GM18526 (cell line): ENCODE measurements around the gene HEMK1.

Experiments used
- POLR2A ChIP-seq: IDR thresholded peaks from 3 replicates; pipeline ENCODE4 v1.6.1; 2011; ENCODE audit not compliant: insufficient read length; ENCODE audit errors: extremely low read depth

HEMK1 gene

GRCh38 chr3:50537421-50538129, 31.7 kb upstream of the HEMK1 start:
- TF ChIP-seq POLR2A: no peak

- no peak for TF ChIP-seq POLR2A
These were observed 29.7 kb upstream of the HEMK1 start for GRCh38 chr3:50539356-50540286.

DNA sequence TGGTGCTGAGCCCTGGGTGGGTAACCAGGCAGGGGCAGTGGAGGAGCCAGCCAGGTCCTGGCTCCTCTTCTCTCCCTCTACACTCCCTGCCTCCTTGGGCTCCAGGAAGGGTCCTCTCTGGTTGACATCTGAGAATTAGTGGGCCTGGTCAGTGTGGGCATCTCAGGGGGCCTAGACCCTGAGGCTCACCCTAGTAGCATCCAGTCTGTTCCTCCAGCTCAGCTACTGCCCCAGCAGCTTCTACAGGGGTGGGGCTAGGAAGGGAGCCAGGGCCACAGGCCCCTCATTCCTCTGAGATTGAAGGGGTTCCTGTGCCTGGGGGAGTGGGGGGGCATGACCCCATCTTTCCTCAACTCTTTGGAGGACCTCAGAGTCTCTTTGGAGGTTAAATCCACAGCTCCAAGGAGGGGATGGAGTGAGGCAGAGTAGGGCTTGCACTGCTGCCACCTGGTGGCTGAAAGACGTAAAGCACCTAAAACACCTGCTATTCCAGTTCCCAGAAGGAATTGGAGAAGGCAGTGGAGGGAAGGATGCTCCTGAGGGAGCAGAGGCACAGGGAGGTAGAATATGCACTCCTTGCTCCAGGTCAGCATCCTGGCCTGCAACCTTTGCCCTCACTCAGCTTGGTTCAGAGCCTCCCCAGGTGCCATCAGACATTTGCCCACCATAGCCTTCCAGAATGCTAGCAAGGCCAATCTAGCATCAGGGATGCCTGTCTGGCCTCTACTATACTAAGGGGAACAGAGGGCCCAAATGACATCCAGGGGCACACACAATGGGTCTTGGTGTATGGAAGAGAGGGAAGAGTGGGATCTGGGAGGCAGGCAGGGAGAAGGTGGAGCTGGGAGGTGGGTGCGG, 26.9 kb upstream of the HEMK1 start:
- TF ChIP-seq POLR2A: no peak

DNA sequence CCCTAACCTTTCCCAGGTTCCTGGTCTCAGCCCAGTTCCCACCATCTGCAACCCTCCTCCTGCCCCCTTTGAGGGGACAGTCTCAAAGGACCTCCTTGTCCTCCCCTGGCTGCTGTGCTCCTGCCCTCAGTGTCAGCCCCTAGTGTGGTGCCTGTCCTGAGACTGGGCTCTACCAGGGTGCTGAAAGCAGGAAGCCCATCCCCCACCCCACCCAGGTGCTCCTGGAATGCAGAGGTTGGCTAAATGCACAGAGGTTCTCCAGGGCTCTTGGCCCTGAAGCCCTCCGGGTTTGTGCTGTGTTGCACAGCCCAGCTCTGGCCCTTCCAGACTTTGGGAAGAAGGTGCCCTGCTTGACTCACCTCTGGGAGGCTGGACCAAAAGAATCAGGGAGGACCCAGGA, 23.5 kb upstream of the HEMK1 start:
- no peak for TF ChIP-seq POLR2A

- TF ChIP-seq POLR2A: no peak
These were observed 20.1 kb upstream of the HEMK1 start for GRCh38 chr3:50549226-50549625.

GRCh38 chr3:50550079-50550736, 19.1 kb upstream of the HEMK1 start:
- no peak for TF ChIP-seq POLR2A

DNA sequence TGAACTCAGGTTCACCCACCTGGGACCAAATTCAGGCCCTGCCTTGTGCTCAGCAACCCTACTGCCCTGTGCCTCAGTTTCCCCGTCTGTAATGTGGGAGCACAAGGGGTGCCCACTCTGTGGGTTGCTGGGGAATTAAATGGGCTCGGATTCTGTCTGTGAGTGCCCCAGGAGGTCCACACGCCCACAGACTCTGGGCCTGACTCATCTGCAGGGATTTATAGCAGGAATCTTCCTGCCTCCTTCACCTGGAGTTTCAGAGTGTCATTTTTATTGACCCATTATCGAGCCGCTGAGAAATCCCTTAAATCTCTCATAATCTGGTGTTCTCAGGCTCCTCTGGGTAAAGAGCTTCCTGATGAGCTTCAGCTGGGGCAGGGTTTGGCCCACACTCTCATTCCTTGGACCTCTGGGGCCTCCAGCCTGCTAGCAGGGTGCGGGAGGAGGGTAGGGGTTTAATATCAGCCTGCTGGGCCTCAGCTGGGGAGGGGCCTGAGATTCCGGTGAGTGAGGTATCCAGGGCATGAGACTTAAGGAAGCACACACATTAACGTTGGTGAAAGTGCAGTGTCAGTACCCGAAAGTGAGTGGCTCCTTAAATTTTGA, 18.2 kb upstream of the HEMK1 start:
- no peak for TF ChIP-seq POLR2A

DNA sequence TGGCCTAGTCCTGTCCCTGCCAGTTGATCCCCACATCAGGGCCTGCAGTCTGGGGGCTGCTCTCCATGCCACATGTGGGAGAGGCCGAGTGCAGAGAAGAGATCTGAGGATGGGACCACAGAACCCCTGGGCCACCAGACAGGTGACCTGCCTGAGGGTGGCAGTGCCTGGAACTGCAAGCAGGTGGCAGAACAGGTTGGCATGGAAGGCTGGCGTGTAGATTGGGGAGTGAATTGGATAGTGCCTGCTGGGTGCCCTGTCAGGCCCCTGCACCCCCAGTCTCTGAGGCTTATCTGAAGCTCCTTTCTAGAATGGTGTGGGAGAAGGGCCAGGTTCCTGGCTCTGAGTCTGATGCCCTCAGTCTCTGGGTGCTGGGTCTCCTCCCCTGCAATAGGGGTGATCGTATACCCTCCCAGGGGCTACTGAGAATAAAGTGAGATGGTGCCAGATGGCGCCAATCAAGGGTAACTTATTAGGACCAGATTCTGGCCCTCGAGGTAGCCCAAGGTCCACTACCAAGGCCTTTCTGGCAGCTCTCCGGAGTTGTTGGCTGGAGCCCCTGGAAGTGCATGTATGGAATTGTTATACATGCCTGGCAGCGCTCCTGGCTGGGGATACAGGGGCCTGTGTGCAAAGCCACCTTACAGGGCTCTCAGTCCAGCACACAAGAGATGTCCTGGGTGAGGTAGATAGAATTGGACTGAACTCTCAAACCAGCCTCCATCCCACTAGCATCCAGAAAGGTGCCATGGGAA, 17.5 kb upstream of the HEMK1 start:
- no peak for TF ChIP-seq POLR2A

DNA sequence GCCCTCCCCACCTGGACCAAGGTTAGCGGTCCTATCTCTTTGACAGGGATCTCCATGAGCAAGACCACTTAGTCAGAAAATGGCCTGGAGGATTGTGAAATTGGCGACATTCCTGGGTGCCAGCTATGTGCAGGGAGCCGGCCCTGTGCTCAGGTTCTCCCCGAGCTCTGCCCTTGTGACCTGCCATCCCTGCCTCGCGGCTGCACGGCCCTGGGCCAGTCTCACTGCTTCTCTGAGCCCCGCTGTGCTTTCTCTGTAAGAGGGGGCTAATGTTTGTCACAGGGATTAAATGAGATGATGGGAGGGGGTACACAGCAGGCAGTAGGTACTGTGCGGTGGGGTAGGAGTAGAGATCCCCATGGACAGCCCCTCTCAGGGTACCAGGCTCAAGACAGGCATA, 16.7 kb upstream of the HEMK1 start:
- TF ChIP-seq POLR2A: no peak

GRCh38 chr3:50554553-50554952, 14.8 kb upstream of the HEMK1 start:
- no peak for TF ChIP-seq POLR2A

DNA sequence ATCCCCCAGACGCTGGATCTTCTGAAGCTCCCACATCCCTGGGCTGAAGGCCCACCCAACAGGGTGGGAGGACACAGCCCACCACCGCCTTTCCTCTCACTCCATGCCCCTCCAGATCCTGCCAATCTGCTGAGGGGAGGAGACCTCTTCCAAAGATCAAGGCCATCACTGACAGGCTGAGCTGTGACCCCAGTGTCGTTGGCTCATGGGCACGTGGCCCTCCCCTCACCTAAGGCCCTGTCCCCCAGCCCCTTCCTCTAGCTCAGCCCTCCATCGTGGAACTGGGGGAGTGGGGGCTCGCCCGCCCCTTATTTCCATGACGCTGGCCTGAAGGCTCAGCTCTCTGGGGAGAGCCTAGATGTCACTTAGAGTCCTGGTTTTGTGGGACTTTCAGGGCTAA, 12.2 kb upstream of the HEMK1 start:
- TF ChIP-seq POLR2A: no peak

DNA sequence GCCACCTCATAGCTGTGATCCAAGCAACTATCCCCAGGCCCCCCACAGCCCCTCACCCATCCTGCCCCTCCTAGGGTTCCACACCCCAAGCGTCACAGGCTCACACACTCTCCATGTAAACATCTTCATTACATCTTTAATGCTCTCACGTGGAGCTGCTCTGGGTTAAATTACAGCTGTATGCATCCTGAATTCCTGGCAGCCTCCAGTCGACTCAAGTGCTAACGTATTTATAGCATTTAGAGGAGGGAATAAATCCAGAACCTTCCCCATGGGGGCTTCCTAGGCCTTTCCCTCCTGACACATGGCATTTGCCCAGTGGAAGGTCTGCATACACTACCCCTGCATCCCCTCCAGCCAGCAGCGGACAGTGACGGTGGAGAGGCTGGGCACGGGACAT, 11.4 kb upstream of the HEMK1 start:
- TF ChIP-seq POLR2A: no peak

- no peak for TF ChIP-seq POLR2A
These were observed 9.6 kb upstream of the HEMK1 start for GRCh38 chr3:50559702-50560101.

- TF ChIP-seq POLR2A: no peak
These were observed 6.5 kb upstream of the HEMK1 start for GRCh38 chr3:50562861-50563260.
